GM12878 (cell line): ENCODE results near the gene PDCD10. TPM values are rescaled to one million over a fixed set of nuclear protein-coding genes. Genes with fewer than 3 reads are reported as not detected.

Source experiments
- ATF2 ChIP-seq: IDR thresholded peaks from 2 replicates; pipeline ENCODE4 v1.6.1; 2012; ENCODE audit warnings: low read length, inconsistent platforms
- BCLAF1 ChIP-seq: fragments of 450-650 bp; IDR thresholded peaks from 2 replicates; pipeline ENCODE4 v1.6.1; 2017; ENCODE audit warnings: antibody characterized with exemption, mild to moderate bottlenecking, moderate library complexity
- CBFB ChIP-seq: IDR thresholded peaks from 2 replicates; pipeline ENCODE4 v1.6.1; 2016; ENCODE audit warnings: antibody characterized with exemption, low read depth
- CEBPB ChIP-seq, 2 experiments: fragments of 150-350 bp in 1 of 2; IDR thresholded peaks; 2 replicates each; pipeline ENCODE4 v1.6.1; 2012 to 2014; ENCODE audit warnings: low read depth in 2 of 2, low read length in 2 of 2, borderline replicate concordance in 1 of 2, inconsistent platforms in 1 of 2
- CREB1 ChIP-seq: IDR thresholded peaks from 2 replicates; pipeline ENCODE4 v1.6.1; 2012; ENCODE audit warnings: low read depth, mild to moderate bottlenecking, inconsistent platforms
- EZH2 ChIP-seq: IDR thresholded peaks from 2 replicates; pipeline ENCODE4 v1.6.1; 2012; ENCODE audit warnings: low read depth, mild to moderate bottlenecking, control low read depth, inconsistent platforms, low read length, borderline replicate concordance; ENCODE audit not compliant: control insufficient read depth
- FOXM1 ChIP-seq: IDR thresholded peaks from 2 replicates; pipeline ENCODE4 v1.6.1; 2012; ENCODE audit warnings: low read depth, mild to moderate bottlenecking, inconsistent platforms, low read length, moderate library complexity
- MTA2 ChIP-seq: fragments of 450-650 bp; IDR thresholded peaks from 2 replicates; pipeline ENCODE4 v1.6.1; 2016; ENCODE audit warnings: low read depth, mild to moderate bottlenecking, moderate library complexity
- PAX8 ChIP-seq: fragments of 450-650 bp; IDR thresholded peaks from 2 replicates; pipeline ENCODE4 v1.6.1; 2017; ENCODE audit warnings: mild to moderate bottlenecking, moderate library complexity
- POLR2A ChIP-seq: IDR thresholded peaks from 2 replicates; pipeline ENCODE4 v1.6.1; 2011; ENCODE audit warnings: low read depth, mild to moderate bottlenecking, low read length
- RFX5 ChIP-seq: IDR thresholded peaks from 2 replicates; pipeline ENCODE4 v1.6.1; 2011; ENCODE audit warnings: low read depth, low read length, improper control_type of control experiment
- ZBTB33 ChIP-seq: fragments of 450-650 bp; IDR thresholded peaks from 2 replicates; pipeline ENCODE4 v1.6.1; 2017; ENCODE audit warnings: mild to moderate bottlenecking
- ZBTB40 ChIP-seq: fragments of 450-650 bp; IDR thresholded peaks from 2 replicates; pipeline ENCODE4 v1.6.1; 2016; ENCODE audit warnings: mild to moderate bottlenecking, moderate library complexity, borderline replicate concordance
- ZNF207 ChIP-seq: fragments of 450-650 bp; IDR thresholded peaks from 2 replicates; pipeline ENCODE4 v1.6.1; 2014; ENCODE audit warnings: antibody characterized with exemption, mild to moderate bottlenecking, borderline replicate concordance
- ZNF24 ChIP-seq: fragments of 450-650 bp; IDR thresholded peaks from 2 replicates; pipeline ENCODE4 v1.6.1; 2017; ENCODE audit warnings: antibody characterized with exemption, mild to moderate bottlenecking
- ZNF687 ChIP-seq: fragments of 450-650 bp; IDR thresholded peaks from 2 replicates; pipeline ENCODE4 v1.6.1; 2017; ENCODE audit warnings: mild to moderate bottlenecking, moderate library complexity
- polyA plus RNA-seq, 11 experiments: library from polyadenylated mRNA; depleted of rRNA in 4 of 11; unstranded in 6 of 11; stranded (reverse) in 5 of 11; fragments of >200 nt; fragmentation: Nextera tagmentation in 4 of 11; fragmentation: Illumina TruSeq in 1 of 11; extraction: Ambion mirVana in 4 of 11; extraction: Trizol in 1 of 11; gene quantifications; 1 replicate in 1 of 11; 2 replicates in 10 of 11; pipeline versions ENCODE4 v1.2.1 to v1.2.3, GENCODE V29; 2011 to 2016; ENCODE audit warnings: inconsistent platforms in 2 of 11, missing spikeins in 2 of 11, low read depth in 1 of 11
- total RNA-seq, 4 experiments: library from RNA; depleted of rRNA in 3 of 4; stranded (reverse); fragments of >200 nt in 3 of 4; fragmentation: Illumina TruSeq in 1 of 4; extraction: Trizol in 1 of 4; gene quantifications; 2 replicates each; pipeline versions ENCODE4 v1.2.1 to v1.2.3, GENCODE V29; 2013 to 2021

Gene PDCD10
- total and polyA plus RNA-seq, 10 of the 15 experiments (the other 5 are each of a cell fraction or from before 2014, with no cell fraction given): 64.1 to 247 (median 125) TPM

- TF ChIP-seq ZBTB33: no peak
- TF ChIP-seq CEBPB (IDR thresholded peaks at IDR 0.05; ENCODE audit: borderline replicate concordance in 1 of 2, low read depth in 2 of 2, low read length in 2 of 2): 0 out of 4 replicates have a peak, but pooled peaks of 1 of the 2 experiments have one; percentile 44
- TF ChIP-seq MTA2: peak; percentile 98
- no peak for TF ChIP-seq PAX8
- TF ChIP-seq ZBTB40: no peak
- TF ChIP-seq ZNF24: no peak
- TF ChIP-seq RFX5: no peak
- TF ChIP-seq BCLAF1: no peak
- peak; percentile 96 for TF ChIP-seq CBFB
- TF ChIP-seq FOXM1: peak; percentile 87
- no peak for TF ChIP-seq POLR2A
- no peak; the same call in 1 of the 2 replicates for TF ChIP-seq EZH2
- peak; percentile 83 for TF ChIP-seq ATF2
- TF ChIP-seq ZNF207: no peak
- no peak for TF ChIP-seq CREB1
- no peak for TF ChIP-seq ZNF687
Measured at GRCh38 chr3:167691366-167691765, 43.3 kb downstream of the PDCD10 start (continued).
